Medulla oblongata (tissue), 1 donor: ENCODE results near the gene ACADVL.

Source experiments
- DNase-seq: peaks from one replicate; pipeline ENCODE4 v3.0.0-alpha.2; 2015; ENCODE audit errors: extremely low spot score

ACADVL gene

GRCh38 chr17:7217113-7217987, 2.4 kb upstream of the ACADVL start:
- DNase-seq, result no peak

DNA sequence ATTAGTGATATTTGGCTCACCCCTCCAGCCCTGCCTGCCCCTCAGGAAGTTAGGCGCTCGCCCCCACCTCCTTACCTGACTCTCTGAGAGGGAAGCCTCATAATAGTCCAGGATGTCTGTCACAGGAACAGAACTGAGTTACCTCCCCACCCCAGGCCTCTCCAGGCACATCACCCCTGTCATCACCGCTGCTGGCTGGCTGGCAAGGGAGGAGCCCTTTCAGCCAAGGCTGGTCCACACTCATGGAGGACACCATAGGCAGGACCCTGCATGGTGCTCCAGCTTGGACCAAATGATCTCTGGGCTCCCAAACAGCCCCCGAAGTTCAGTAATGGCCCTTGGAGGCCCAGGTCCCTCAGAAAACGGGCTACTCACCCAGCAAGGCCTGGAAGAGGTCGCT, 1.6 kb upstream of the ACADVL start:
- no peak for DNase-seq

DNA sequence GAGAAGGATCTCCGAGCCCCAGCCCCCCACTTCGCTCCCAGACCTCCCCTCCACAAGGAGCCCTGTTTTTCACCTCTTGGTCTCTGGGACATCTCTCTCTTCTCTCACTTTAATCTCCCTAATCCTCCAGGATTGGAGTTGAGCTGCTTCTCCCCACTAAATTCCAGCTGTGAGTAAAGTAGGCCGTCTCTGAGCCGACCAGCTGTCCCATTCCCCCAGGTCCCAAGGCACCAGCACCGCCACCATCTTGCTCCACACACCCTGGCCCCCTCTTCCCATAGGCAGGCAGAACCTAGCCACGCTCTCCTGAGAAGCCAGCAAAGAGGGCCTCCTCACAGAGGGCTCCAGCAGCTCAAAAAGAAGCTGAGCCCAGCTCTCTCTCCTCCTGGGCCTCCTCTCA, 980 bp upstream of the ACADVL start:
- no peak for DNase-seq

DNA sequence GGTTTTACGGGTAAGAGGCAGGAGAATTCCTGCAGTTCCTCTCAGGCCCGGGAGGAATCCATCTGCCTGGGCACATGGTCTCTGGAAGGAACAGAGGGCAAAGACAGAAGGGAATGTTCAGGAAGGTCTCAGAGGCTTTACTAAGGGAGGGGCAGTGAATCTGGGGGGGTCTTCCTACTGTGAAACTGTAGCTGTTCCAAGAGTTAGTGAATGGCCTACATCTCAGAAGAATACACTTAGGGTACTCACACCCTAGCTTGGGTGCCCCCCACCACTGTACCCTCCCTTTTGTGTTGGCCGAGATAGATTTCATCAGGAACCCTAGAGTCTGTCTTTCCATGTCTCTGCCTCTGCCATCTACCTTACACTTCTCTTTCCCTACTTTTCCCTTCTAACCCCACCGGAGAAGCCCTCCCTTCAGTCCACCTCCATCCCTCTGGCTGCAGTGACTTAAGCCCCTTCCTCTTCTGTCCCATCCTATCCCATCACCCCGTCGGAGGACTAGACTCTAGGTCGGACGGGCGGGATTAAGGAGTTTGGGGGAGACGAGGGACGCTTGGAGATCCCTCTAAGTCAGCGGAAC, 418 bp upstream of the ACADVL start:
- no peak for DNase-seq

- peak; percentile 58 for DNase-seq
Observed at GRCh38 chr17:7220593-7221277, 997 bp downstream of the ACADVL start.

GRCh38 chr17:7221278-7222092, 1.7 kb downstream of the ACADVL start:
- DNase-seq, result no peak

- DNase-seq, result no peak
Observed at GRCh38 chr17:7222093-7222971, 2.6 kb downstream of the ACADVL start.

DNA sequence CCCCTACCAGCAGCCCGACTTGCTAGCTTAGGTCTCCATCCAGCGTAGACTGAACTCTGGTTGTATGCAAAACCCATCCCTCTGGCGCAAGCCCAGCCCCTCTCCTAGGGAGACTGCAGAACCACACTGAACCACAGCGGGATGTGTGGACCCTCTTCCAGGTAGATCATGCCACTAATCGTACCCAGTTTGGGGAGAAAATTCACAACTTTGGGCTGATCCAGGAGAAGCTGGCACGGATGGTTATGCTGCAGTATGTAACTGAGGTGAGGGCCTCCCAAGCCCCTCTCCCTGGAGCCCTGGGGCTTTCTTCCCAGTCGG, 3.2 kb downstream of the ACADVL start:
- DNase-seq, result no peak

DNA sequence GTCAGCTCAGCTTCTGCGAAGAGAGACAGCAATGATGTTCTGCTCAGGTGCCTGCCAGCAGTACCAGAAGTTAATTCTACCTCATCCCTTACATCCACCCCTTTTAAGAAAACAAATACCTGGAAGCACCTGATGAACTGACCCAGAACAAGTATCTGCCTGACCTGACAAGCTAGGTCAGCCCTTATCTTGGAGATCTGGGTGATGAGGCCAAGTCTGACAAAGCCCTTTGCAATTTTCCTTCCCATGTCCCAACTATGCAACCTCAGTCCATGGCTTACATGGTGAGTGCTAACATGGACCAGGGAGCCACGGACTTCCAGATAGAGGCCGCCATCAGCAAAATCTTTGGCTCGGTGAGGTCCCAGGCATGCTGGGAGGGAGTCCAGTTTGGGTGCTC, 3.6 kb downstream of the ACADVL start:
- no peak for DNase-seq

DNA sequence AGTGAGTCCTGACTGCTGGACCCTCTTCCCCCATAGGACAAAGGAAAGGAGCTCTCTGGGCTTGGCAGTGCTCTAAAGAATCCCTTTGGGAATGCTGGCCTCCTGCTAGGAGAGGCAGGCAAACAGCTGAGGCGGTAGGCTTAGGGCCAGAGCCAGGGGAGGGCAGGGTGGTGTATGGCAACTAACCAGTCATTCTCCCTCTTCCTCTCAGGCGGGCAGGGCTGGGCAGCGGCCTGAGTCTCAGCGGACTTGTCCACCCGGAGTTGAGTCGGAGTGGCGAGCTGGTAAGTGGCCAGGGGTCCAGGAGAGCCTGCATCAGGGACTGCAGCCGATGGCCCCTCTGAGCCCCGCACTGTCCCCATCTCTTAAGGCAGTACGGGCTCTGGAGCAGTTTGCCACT, 4.4 kb downstream of the ACADVL start:
- DNase-seq, result no peak

GRCh38 chr17:7224661-7225111, 4.9 kb downstream of the ACADVL start:
- DNase-seq, result no peak

DNA sequence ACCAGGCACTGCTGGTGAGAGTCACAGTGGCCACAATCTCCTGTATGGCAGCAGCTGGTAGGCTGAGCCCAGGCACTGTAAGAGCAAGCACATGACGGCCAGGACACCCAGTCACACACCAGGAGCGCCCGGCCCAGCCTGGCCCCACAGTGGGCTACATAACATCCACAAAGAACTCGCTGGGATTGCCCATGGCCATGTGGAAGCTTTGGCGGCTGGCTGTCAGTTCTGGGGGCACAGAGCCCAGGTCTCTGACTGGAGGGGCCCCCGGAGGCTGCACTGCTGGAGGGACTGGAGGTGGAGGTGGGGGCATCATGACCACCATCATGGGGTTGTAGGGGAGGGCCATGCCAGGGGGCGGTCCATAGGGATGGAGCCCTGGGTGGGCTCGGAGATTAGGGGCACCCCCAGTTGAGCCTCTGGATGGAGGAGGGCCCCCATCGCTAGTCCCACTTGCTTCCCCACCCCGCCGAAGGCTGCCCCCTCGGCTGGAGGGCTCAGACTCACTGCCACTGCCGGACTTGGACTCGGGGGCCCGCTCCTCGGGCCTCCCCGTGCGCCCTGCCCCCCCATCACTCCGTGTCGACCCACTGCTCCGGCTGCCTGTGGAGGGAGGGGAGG, 6.1 kb downstream of the ACADVL start:
- DNase-seq, result no peak

- no peak for DNase-seq
Observed at GRCh38 chr17:7226721-7227710, 7.3 kb downstream of the ACADVL start.

- no peak for DNase-seq
Observed at GRCh38 chr17:7228920-7229319, 9.2 kb downstream of the ACADVL start.

DNA sequence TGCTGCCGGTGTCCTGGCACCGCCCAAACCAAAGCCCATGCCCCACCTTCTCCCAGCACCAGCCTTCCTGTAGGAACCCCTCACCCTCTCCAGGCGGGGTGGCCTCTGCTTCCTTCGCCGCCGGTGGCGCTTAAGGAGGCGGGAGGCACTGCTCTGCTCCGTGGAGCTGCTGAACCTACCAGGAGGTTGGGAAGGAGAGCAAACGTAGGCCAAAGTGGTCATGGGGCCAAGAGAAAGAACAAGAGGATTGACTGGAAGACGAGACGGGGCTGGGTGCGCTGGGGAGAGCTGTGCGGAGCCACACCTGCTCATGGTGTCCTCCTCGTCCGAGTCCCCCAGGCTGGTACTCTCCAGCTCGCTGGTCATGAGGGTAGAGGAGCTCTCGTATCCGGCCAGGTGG, 9.8 kb downstream of the ACADVL start:
- no peak for DNase-seq

DNA sequence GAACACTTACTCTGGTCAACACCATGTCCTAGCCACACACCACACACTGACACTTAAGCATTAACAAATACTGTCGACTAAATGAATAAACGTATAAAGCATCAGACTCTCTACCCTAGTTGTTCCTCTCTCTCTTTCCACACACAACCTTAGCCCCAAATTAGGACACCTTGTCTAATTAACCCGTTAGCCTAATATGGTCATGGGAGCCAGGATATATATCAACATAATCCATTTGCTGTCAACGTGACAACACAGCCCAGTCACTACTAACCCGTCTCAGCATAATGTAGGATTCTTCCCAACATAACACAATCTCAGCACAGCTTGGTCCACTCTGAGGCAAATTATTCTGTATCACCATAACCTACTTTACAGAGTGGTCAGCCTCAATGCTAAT, 12.4 kb downstream of the ACADVL start:
- no peak for DNase-seq

DNA sequence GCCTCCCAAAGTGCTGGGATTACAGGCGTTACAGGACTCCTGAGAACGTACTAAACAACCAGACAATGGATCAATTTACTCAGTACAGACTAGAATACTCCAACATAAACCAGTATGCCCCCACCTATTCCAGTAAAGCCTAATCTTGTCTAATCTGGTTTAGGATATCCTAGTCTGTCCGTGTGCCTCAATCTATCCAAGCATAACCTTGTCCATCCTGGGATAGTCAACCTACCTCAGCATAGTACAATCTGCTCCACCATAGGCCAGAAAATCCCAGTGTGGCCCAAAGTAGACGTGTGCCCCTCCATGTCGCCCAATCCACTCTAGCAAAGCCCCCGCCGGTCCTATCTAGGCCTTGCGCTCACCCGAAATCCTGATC, 14.0 kb downstream of the ACADVL start:
- DNase-seq, result no peak

GRCh38 chr17:7234083-7234951, 14.6 kb downstream of the ACADVL start, which contains the start of gene DVL2:
TSS of gene DVL2 (minus strand) at chr17:7234517. CDS start at chr17:7234262, 255 bp downstream.
- DNase-seq, result peak; percentile 97
